Renal pelvis (tissue), 4 donors: ENCODE data around the gene CBLN1. TPM values are rescaled to one million over a fixed set of nuclear protein-coding genes. Genes with fewer than 3 reads are reported as not detected.
"Not testable (repeated sequence)": the region's sequence is repeated elsewhere in the genome, so short reads cannot be mapped to it uniquely, and the experiment has no call there.

ENCODE experiments used
- DNase-seq: peaks from one replicate; pipeline ENCODE4 v3.0.0-alpha.2; 2013
- polyA plus RNA-seq, 3 donors: library from polyadenylated mRNA; unstranded; fragments of 120-200 nt; gene quantifications; one replicate each; pipeline ENCODE4 v1.2.1, GENCODE V29; 2013; ENCODE audit not compliant: insufficient read length in 3 of 3

CBLN1 gene
- polyA plus RNA-seq, 3 donors, result 0.09 to 0.44 (median 0.28) TPM

- no peak for DNase-seq
These were observed 3.7 kb downstream of the CBLN1 start for GRCh38 chr16:49277766-49278566.

DNA sequence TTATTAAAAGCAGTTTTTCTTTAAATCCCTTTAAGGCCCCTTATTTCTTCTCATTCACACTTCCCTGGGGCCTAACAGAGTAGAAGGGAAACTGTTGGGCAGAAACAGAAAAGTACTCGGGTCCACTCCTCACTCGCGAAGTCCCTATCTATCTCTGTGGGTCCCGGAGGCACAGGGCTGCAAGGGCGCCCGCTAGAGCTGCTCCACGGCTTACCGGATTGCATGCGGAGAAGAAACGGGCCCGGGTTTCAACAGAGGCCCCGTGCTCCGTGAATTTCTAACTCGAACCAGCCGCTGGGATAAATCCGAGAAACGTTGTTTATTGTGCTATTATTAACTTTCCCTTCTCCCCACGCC is 4.3 kb downstream of the CBLN1 start:
- no peak for DNase-seq

DNA sequence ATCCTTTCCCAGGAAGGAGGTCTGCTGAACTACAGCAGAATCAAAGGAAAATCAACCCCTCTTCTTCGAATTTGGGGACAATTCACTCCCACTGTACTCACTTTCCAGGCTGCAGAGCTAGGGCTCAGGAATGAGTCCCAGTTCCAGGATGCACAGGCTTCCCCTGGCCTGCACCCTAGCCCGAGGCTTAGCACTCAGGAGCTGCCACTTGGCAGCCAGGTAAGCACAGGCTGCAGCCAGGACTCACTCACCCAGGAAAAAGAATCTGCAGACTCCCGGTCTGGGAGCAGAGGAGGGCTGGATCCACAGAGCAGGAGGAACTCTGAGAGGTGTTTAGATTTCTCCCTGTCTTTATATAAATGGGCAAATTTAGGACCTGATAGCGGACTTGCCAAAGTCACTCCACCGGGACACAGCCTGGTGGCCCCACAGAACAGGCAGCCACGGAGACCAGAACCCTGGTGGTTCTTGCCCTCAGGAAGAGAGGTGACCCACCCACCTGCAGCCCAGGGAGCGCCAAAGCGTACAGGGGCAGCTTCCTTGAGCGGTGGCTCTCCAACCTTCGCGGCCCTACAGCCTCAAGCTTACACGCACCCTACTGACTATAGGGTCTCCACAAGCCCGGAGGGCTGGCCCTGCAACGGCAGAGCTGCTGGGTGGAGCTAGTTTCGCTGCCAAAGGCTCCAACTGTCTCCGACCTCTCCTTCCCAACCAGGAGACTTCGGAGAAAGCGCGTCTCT is 4.8 kb downstream of the CBLN1 start:
- DNase-seq, result no peak

GRCh38 chr16:49275870-49276269 is 5.8 kb downstream of the CBLN1 start:
- DNase-seq, result no peak

DNA sequence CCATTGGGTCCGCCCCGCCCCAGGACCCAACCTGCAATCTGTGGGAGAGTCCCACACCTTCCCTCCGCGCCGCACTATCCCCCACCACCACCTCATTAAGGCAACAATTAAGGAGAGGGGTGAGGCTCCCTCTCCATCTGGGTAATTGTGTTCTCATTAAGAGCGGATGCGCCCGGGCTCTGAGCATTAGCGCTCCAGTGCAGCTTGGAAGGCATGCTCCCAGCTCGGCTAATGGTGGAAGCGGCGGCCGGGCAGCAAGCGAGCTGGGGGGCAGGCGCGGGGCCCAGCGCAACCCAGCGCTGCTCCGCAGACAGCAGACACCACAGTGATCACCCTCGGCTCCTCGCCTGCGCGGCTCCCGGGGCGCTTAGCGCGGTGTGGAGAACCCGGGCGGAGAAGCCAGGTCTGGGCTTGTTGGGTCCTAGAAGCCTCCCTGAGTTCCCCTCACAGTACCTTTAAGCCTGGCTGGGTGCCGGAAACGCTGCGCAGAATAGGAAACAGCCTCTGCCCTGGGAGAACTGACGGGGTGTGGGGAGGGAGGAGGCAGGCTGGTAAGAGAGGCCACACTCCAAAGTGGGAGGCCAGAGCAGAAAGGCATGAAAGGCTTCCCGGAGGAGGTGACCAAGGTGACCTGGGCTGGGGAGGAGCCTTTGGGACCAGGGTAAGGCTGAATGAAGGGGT is 6.4 kb downstream of the CBLN1 start:
- no peak for DNase-seq

- DNase-seq, result peak; percentile 34
These were observed 7.0 kb downstream of the CBLN1 start for GRCh38 chr16:49274591-49274990.

GRCh38 chr16:49273771-49274170 is 7.9 kb downstream of the CBLN1 start:
- DNase-seq, result no peak

- no peak for DNase-seq
These were observed 10.3 kb downstream of the CBLN1 start for GRCh38 chr16:49271363-49271762.

GRCh38 chr16:49269201-49269600 is 12.4 kb downstream of the CBLN1 start:
- no peak for DNase-seq

DNA sequence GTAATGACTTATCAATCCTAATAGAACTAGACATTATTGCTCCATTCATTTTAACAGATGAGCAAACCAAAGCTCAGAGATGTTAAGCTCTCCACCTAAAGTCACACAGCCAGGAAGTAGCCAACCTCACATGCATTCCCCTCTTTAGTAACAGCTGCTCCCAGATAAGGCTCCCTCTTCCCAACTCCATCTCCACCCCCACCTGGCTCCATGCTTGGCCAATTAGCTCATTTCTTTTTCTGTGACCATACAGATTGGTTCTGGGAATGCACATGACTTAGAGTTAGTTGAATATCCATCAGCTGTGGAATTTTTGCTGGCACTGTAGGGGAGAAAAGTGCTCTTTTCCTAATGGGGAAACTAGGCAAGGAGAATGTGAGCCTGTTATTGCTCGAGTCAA is 13.0 kb downstream of the CBLN1 start:
- DNase-seq, result no peak

GRCh38 chr16:49262501-49262900 is 19.1 kb downstream of the CBLN1 start:
- DNase-seq, result no peak

GRCh38 chr16:49261930-49262329 is 19.7 kb downstream of the CBLN1 start:
- DNase-seq, result no peak

DNA sequence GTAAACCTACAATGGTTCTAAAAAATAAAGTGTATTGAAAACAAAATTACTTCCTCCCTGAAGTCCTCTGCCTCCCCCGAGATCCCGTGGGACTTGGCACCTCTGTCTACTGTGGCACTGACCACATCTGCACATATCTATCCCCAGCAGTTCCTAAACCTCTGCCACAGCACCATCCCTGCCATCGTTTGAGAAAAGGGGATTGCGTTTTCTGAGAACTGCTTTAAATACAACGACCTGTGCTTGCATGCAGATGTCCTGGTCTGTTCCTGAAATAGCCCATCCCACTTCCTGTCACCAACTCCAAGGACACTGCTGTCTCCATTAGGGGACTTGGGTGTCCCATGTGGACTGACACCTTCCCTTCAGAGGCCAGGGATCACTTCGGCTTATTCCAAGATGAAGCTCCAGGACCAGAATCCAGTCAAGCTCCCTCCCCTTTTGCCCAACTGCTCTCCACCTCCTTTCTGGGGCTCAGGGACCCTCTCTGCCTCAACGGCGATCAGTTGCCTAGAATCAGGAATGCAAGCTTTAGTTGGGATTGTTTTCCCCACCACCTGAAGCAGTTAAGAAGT is 20.6 kb downstream of the CBLN1 start:
- DNase-seq, result no peak

DNA sequence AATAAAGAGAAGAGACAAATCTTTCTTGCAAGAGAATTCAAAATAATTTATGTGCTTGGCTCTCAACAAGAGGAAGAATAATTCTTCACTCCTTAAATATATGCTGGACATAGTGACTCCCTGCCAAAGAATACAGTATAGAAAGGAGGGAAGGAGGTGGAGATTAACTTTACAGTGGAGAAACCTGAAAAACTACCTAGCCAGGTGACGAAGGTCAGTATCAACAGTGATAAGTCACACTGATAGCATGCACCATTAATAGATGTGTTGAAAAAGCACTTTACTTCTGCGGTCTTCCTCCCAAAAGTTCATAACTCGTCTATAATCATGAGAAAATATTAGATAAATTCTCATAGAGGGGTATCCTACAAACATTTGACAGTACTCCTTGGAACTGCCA is 21.4 kb downstream of the CBLN1 start:
- DNase-seq, result no peak

DNA sequence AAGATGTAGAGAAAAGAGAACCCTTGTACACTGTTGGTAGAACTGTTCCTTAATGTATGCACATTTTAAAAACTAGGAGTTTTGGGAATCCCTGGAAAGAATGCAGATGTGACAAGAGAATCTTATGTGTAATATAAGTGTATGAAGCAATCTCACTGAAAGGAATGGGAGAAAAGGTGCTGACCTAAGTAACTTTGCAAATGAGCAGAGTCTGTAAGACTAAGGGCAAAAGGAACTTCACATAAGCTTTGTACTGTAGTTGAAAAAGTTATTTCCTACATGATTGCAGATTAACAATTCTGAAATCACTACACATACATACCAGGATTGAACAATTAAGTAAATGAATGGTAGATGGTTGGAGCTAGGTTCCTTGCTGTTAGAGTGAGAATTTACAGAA is 22.3 kb downstream of the CBLN1 start:
- no peak for DNase-seq

GRCh38 chr16:49250689-49251088 is 30.9 kb downstream of the CBLN1 start:
- no peak for DNase-seq

DNA sequence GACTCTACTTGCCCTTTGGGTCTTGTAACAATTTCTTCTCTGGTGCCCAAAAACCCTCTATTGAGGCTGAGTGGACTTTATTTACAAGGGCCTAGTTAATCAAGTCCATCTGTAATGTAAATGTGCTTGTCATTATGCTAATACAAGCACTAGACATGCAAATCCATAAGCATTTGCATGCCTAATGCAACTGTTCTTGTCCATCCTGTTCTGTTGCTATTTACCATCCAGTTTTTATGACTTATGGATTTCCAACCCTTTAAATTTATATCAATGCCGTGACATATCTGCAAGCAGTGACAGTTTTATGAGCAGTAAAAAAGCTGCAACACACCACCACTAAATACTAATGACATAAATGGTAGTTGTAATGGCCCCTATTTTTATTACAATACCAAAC is 33.4 kb downstream of the CBLN1 start:
- no peak for DNase-seq

DNA sequence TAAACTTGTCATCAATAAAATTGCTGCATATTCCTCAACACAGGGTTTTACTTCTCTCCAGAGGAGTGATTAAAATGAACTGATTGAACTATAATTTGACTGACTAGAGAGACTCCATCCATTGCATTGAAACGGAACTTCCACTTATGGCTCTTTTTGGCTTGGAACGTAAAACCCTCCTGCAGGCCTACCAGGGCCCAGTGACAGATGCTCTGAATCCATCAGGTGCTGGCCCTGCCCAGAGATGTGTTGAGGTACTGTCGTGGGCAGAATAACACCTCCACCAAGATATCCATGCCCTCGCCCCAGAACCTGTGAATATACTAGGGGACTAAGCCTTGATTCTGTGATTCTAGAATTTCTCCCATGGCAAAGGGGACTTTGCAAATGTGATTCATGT is 45.4 kb downstream of the CBLN1 start:
- DNase-seq, result no peak

DNA sequence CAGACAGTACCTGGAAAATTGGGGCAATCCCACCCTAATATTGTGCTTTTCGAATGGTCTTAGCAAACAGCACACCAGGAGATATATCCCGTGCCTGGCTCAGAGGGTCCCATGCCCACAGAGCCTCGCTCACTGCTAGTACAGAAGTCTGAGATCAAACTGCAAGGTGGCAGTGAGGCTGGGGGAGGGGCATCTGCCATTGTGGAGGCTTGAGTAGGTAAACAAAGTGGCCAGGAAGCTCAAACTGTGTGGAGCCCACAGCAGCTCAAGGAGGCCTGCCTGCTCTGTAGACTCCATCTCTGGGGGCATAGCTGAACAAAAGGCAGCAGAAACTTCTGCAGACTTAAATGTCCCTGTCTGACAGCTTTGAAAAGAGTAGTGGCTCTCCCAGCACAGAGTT is 53.3 kb downstream of the CBLN1 start:
- not testable (repeated sequence) for DNase-seq
